ENCODE measurements around the gene LRP8.

LRP8 gene

DNA sequence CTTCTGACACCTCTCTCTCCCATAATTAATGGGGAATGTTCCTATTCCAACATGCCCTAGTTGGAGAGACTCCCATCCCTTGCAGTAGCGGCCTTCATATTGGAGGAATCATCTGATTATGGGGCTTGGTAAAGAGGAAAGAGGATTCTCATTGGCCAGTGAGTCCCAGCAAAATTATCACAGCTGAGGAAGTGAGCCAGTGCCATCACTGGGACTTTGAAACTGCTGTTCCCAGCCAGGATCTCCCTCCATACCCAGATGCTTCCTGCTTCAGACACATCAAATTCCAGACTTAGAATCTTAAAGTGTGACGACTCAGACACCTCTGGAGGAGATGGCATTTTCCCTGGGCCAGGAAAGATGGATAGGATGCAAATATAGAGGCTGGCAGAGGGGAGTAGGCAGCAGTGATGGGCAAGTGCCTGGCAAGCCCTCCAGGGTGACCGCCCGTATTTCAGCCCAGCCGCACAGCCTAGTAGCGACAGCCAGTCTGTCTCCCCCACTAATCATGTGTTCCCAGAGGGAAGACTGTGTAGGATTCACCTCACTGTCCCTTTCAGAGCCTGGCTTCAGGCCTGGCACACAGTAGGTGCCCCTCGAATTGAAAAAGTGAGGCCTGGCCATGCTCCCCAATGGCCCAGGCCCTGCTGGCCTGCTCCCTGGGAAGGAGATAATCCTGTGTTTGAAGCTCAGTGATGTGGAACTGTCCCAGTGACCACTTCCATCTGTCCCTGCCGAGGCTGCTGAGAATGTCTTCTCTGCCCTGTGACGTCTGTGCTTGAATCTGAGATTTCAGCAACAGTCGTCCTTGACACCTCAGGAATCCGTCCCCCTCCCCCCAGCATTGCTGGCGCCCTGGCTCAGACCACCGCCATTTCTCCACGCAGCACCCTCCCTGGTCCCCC, 48.3 kb downstream of the LRP8 start:
- no peak for DNase-seq

DNA sequence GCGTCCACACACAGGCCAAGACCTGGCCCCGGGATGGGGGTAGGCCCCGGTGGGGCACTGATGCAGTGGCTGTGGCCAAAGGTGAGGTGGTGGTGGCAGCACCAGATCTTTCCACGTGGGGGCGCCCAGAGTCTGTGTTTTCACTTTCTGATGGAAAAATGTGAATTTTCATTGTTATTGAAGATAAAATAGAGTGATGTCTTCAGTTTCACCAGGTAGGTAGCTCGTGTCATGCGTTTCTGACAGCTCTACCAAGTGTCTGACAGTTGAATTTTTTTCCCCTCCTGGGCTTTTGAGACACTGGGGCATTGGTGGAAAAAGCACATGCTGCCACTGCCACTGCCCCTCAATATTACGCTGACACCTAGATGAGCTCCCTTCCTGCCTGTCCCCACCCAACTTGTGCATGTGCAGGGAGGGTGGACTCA, 49.6 kb downstream of the LRP8 start:
- peak; percentile 76 for DNase-seq

DNA sequence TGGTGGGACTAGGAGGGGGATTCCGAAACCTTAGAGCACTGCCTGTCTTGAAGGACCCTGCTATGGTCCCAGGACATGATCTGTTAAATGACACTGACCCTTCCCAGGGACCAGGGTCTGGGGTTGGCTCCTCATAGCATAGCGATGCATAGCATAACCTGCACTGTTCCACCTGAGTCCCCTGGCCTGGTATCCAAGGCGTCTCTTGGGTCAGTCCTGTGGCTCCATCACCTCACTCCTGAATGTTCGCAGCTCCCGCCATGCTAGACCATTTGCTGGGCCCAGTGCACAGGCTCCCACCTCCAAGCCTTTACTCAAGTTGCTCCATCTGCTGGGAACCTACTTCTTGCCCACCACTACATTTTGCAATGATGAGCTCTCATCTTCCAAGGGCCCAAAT, 50.5 kb downstream of the LRP8 start:
- no peak for DNase-seq

DNA sequence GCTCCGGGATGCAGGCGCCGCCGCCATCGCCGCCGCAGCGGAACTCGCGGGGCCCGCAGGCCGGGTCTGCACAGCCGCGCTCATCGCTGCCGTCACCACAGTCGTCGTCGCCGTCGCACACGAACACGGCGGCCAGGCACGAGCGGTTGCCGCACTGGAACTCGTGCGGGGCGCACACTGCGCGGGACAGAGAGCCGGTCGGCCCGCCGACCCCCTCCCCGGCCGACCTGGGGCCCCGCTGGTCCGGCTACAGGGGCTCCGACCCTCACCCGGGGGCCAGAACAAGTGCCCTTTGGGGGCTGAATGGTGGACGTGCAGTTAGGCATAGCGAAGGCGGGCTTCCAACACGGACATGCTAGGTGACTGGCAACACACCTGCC, 51.0 kb downstream of the LRP8 start:
- no peak for DNase-seq

DNA sequence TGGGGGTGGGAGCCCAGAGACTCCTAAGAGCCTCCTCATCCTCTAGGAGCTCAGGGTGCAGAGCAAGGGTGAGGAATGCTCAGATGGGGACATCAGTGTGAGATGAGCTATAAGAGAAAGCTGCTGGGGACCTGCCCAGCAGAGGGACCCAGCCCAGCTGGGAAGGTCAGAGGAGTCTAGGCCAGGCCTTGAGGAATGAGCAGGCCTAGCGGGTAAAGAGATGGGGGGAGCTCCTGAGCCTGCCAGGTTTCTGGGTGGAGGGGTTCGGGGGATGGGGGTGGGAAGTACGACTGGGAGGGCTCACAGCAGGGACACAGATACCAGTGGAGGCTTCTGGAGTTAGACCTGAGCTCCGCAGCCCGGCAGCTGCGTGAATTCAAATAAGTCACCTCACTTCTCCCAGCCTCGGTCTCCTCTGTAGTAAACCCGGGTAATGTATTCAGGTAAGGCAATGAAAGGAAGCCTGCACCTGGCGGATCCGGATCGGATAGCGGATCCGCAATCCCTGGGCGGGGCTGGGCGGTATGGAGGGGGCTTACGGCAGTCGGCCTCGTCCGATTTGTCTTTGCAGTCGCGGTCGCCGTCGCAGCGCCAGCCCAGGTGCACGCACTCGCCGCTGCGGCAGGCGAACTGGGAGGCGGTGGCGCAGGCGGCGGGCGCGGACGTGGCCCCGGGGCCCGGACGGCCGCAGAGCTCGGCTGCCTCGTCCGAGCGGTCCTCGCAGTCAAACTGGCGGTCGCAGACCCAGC, 51.5 kb downstream of the LRP8 start:
- DNase-seq: no peak

DNA sequence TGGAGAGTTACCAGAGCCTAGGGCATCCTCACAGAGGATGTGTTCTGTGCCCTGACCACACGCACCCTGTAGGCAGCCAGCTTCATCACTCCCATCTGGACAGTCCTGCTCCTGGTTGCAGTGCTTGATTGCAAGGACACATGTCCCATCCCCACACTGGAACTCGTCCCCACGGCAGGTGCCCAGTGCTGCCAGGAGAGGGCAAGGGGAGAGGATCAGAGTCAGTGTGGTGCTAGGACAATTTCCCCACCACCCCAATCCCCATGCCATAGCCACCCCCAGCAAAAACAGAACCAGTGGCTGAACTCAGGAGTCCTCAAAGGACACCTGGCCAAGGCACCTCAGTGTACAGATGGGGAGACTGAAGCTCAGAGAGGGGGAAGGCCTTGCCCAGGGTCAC, 52.3 kb downstream of the LRP8 start:
- DNase-seq: no peak

DNA sequence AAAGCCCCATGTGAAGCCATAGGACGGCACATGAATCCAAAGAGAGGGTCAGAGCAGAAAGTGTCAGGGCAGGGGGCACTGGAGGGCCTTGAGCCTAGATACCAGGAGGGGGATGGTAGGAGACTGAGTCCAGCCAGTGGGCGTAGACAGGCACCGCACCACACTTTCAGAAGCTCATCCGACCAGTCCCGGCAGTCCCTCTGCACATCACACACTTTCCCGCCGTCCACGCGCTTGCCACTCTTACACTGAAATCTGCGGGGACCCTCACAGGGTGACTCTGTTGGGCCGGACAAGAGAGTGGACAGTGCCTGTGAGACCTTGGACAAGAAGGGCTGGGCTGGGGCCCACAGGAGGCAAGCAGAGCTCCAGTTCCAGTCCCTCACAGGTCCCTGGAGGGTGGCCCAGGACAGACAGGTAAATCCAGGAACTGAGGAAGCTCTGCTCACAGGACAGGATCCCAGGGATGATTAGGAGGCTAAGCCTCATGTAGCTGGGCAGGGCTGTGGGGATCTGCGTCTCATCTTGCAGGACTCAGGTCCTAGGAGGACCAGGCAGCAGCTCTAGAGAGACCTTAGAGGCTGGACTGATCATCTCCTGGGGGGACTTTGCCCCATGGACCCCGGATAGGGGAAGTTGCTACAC, 53.2 kb downstream of the LRP8 start:
- no peak for DNase-seq

DNA sequence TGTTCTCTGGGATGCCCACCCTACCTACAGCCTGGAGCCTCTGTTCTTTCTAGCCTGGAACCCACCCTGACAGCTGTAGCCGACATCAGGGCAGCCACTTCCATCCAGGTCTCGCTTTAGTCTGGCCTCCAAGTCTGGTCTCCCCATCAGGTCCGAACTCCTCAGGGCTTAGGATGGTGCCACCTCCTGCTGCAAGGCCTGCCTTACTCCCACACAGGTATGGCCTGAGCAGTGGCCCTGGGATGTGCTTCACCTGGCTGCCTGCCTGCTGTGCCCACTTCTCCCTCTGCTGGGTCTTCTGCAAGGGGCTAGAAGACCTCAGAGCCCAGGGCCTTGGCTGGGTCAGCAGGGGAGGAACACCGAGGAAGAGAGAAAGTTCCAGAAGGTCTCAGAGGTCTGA, 53.8 kb downstream of the LRP8 start:
- DNase-seq: no peak

DNA sequence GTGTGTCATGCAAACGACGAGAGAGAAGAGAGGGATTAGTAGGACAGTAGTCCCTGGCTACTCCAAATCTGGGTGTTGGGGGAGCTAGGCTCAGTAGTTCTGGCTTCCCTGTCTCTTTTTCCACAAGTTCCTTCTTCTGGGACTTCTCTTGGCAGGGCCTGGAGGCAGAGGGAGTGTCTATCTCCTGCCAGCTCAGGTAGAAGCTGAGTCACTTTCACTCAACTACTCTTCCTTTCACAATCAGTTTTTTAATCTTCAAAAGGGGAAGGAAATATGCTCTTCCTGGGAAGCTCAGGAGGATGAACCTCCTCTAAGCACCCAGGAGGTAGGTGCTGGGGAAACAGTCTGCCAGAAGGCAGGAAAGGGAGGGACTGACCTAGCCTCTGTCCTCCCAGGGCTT, 54.3 kb downstream of the LRP8 start:
- DNase-seq: no peak

DNA sequence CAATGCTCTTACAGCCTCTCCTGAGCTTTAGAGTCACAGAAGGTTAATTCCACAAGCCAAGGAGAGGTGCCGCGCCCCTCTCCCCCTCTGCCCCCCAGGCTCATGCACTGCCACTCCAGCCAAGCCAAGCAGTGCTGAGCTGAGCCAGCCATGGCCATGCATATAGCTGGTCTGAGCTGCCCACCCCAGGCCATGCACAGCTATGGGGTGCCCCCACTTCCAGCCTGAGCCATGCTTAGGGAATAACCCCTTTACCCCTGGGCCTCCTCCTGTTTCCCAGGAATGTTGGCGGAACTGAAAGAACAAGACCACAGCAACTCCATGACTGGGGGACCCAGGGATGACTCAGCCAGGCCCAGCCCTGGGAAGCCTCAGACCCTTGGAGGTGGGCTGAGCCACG, 55.5 kb downstream of the LRP8 start:
- no peak for DNase-seq

DNA sequence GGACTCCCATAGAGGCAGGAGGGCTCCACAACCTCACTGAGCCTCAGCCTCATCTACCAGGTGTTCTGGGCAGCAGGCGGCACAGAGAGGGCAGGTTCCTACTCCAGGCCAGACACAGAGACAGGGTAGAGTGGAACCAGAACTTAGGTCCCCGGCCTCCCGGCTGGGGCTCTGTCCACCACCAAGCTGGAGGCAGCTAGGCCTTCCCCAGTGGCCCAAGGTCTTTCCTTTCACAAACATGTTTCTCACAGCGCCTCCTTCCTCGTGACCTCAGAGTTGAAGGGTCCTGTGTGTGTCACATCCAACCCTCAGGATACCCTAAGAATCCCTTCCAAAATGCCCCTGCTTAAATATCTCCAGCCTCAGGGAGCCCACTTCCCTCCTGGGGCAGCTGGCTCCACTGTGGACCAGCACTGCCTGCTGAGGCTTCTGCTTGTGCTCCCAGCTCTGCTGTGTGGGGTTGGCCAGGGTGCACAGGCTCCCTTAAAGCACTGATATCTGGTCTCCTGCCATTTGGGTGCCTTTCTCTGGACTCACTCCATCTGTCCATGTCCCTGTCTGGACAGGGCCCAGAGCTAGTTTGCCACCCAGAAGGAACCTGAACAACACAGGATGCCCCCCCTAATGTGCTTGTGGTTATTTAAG, 56.3 kb downstream of the LRP8 start:
- no peak for DNase-seq

DNA sequence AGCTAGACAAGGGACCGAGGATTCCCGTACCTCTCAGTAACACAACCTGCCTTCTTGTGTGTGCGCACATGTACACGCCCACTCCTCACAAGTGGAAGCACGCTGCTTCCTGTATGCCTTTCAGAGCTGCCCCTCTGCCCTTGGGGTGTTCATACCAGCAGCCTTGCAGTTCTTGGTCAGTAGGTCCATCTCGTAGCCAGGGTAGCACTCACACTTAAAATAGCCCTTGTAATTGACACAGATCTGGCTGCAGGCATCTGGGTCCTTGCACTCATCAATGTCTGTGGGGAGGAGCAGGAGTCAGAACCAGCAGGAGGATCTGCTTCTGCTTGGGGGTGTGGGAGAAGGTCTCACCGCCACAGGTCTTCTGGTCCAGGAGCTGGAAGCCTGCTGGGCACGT, 57.0 kb downstream of the LRP8 start:
- DNase-seq: no peak

DNA sequence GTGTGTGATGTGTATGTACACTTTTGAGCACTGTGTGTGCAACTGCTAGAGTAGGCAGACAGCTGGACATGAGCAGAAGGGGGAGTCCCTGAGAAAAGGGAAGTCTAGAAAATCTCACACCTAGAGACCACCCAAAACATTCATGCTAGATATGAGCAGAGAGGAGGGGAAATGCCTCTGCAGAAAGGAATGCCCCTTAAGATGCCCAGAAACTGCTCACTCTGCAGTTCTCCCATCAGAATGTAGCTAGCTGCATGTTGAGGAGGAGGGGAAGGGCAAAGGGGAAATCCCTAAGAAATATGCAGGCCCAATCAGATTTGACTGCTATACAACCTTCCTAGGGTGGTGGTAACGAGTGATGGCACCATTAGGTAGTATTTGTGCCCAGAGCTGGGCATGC, 57.8 kb downstream of the LRP8 start:
- no peak for DNase-seq

DNA sequence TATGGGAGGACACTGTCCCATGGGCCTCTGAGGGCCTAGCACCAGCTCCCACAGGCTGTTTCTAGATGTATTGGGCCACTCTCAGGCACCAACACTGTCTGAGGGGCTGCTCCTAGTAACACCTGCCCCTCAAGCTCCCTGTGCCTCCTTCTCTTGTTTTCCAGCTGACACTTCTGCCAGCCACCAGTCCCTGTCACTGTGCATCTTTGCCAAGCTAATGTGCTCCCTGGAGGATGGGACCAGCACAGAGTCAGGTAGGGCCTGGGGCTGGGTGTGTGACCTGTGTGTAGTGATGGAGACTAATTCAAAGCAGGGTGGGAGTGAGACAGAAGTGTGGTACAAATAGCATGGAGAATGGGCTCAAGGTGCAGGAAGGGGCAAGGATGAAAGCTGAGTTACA, 60.1 kb downstream of the LRP8 start:
- no peak for DNase-seq

DNA sequence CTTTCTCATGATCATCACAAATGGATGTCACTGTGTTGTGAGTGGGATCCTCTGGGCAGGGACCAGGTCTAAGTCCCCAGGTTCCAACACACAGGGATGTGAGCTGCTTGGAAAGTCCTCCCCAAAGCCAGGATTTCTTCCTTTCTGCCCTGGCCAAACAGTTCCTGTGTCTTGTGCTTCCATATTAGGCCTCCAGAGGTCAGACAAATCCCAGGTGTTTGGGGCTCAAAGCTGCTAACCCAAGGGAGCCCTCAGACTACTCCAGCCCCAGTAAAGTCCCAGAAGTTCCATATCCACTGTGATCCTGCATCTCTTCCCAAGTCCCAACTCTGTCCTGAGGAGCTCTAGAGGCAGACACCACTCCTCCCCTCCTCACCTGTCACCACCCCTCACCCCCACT, 61.8 kb downstream of the LRP8 start:
- DNase-seq: no peak

DNA sequence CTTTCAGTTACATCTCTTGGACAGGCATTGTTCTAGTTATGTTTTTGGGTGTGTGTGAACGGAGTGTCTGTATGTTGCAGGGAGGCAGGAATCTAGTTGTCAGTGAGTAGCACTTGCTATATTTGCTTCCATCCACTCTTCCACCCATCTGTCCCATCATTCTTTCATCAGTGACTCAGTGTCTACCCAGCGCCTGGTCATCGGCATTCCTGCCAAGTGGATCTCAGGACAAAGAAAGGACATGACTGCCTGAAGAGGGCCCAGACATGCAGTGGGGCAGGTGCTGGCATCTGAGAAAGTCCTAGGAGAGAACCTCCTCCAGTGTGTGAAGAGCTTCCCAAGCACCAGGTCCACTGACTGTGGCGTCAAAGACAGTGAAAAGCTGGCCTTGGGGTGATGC, 62.3 kb downstream of the LRP8 start:
- DNase-seq: no peak

DNA sequence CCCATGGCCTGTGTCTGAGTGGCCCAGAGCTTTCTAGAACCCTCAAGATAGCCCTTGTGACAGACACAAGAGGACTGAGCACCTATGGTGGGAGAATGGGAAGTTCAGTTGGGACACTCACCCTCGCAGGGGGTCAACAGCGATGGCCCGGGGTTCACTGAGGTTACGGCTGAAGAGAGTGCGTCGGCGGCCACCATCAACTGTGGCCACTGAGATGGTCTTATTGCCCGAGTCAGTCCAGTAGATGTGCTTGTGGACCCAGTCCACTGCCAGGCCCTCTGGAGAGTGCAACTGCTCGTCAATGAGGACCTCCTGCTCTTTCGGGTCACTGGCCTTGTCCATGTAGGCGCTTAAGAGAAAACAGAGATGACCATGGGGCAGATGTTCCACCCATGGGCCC, 63.8 kb downstream of the LRP8 start:
- no peak for DNase-seq

DNA sequence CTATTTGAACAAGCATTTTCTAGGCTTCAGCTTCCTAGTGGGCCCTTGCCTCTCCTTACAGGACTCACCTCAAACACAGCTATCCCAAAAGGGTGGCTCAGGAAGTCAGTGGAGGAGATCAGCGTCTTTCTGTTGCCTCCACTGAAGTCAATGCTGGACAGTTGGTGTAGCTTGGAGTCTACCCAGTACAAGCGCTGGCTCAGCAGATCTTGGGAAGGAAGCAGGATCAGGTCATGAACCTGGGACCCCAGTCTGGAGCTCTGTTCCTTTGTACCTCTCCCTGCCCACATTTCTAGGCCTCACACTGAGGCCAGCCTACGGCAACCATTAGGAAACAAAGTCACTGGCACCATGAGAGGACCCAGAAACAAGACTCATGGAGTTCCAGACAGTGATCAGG, 65.9 kb downstream of the LRP8 start:
- DNase-seq: no peak

DNA sequence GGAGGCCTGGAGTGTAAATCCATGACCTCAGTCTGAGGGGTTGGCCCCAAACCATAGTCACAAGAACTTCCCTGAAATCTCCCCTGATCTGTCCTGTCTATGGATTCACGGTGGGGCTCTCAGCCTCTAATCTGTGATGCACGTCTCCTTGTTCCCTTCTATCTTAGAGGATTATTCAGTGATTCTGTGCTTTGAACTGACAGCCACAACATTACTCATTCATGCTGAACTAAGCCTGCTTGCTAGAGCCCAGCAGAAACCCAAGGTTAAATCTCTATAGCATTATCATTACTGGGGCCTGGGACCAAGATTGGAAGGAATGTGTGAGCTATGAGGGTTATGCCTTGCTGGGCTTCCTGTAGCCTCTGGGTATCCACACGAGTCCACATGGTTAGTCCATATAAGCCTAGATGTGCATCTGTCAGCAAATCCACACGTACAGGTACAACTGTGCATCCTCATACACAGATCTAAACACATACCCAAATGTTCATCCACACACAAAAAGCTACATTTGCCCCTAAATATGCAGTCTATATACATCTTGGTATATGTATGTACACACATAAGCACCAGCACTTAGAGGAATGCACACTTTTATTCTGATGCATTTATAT, 67.1 kb downstream of the LRP8 start:
- DNase-seq: no peak

DNA sequence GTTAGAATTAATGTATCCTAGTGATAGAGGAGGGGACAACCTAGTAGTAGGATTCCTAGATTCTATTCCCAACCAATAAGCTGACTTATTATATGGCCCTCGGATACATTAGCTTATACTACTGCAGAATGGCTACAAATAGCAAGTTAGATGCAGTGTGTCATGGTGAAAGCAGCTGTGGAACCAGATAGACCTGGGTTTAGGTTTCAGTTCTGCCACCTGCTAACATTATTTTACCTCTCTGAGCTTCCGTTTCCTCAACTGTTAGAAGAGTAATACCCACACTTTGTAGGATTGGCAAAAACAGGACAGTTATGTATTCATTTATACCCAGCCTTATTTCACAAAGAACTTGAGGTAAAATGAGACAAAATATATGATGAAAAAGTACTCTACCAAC, 67.9 kb downstream of the LRP8 start:
- no peak for DNase-seq

DNA sequence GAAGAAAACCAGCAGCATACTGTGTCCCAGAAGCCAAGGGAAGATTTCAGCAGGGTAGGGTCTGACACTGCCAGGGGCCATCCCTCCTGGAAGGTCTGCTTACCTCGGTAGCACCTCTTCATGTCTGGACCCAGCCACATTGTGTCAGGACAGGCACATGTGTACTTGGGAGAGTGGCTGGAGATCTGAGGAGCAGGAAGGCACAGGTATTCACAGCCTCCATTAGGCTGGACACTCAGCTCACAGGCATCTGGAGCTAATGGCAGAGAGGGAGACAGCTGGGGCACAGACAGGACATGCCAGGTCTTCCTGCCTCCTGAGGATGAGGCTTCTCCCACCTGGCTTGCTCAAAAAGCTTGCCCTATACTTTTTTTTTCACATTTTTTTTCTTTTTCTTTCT, 69.7 kb downstream of the LRP8 start:
- DNase-seq: no peak

DNA sequence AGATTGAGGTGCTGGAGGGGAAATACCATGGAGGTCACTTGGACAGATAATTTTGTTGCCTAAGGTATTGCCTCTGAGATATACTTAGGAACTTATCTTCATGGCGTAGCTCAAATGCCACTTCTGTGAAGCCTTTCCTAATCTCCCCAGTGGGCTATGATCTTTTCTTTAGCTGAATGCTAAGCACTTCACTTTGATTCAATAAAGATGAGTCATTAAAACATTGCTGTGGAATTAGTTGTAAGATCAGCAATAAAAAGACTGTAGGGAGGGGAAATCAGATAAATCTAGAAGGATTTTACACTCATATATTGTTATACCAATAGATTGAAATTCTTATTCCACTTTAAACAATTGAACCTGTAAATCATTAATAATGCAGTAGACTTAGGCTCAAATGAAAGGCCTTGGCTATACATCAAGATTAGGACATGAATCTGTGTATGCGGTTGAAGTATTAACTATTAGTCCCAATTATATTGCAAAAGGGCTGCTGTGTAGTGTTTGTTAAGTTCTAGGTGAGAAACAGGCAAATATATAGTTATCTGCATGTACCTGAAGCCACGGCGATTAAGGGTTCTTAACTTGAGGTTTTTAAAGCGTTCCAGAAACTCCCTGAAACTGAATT, 70.3 kb downstream of the LRP8 start:
- DNase-seq: no peak
